ENCODE results near the gene SLC44A5.

Gene SLC44A5

DNA sequence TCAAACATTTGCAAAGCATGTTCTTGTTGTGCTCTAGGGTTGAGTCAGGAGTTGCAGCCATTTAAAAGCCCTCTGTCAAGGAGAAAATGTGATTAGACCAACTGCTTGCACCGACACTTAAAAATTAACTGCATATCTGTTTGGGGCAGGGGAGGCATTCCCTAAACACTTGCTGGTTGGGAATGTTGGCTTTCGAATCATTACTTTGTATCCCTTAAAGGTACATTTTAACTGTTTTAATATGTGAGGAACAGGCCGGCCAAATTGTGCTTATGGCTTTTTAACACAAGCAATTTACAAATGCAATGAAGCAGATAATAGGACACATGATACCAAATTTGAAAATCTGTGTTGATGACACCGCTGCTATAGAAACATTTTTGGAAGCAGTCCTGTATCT lies 317.6 kb downstream of the SLC44A5 start:
- TF ChIP-seq CTCF (IDR thresholded peaks at IDR 0.05; ENCODE audit: low read depth, low read length) = no peak
- TF ChIP-seq MAX (IDR thresholded peaks at IDR 0.05; ENCODE audit: low read depth, low read length) = no peak
- TF ChIP-seq MYC (IDR thresholded peaks at IDR 0.05; ENCODE audit: low read depth, low read length) = no peak
- TF ChIP-seq POLR2A (IDR thresholded peaks at IDR 0.05; ENCODE audit: extremely low read depth, insufficient read length) = no peak
- no peak overlapping the region for H3K4me3 ChIP-seq (ENCODE audit: low read depth, low read length)
- no peak for DNase-seq (ENCODE audit: low read depth)

GRCh38 chr1:75292013-75292412 lies 318.9 kb downstream of the SLC44A5 start:
- no peak overlapping the region for H3K4me3 ChIP-seq (ENCODE audit: low read depth, low read length)
- DNase-seq (ENCODE audit: low read depth) = no peak
- TF ChIP-seq POLR2A (IDR thresholded peaks at IDR 0.05; ENCODE audit: extremely low read depth, insufficient read length) (no peak), MAX (IDR thresholded peaks at IDR 0.05; ENCODE audit: low read depth, low read length) (no peak)

- no peak overlapping the region for H3K4me3 ChIP-seq (ENCODE audit: low read depth, low read length)
- DNase-seq (ENCODE audit: low read depth) = no peak
- TF ChIP-seq MAX (IDR thresholded peaks at IDR 0.05; ENCODE audit: low read depth, low read length) (no peak), CTCF (IDR thresholded peaks at IDR 0.05; ENCODE audit: low read depth, low read length) (no peak), POLR2A (IDR thresholded peaks at IDR 0.05; ENCODE audit: extremely low read depth, insufficient read length) (no peak), MYC (IDR thresholded peaks at IDR 0.05; ENCODE audit: low read depth, low read length) (no peak)
Measured at GRCh38 chr1:75276385-75276784, 334.5 kb downstream of the SLC44A5 start.

- TF ChIP-seq MAX (IDR thresholded peaks at IDR 0.05; ENCODE audit: low read depth, low read length) (no peak), CTCF (IDR thresholded peaks at IDR 0.05; ENCODE audit: low read depth, low read length) (no peak), MYC (IDR thresholded peaks at IDR 0.05; ENCODE audit: low read depth, low read length) (no peak), POLR2A (IDR thresholded peaks at IDR 0.05; ENCODE audit: extremely low read depth, insufficient read length) (no peak)
- no peak for DNase-seq (ENCODE audit: low read depth)
- no peak overlapping the region for H3K4me3 ChIP-seq (ENCODE audit: low read depth, low read length)
Measured at GRCh38 chr1:75275631-75276030, 335.3 kb downstream of the SLC44A5 start.

DNA sequence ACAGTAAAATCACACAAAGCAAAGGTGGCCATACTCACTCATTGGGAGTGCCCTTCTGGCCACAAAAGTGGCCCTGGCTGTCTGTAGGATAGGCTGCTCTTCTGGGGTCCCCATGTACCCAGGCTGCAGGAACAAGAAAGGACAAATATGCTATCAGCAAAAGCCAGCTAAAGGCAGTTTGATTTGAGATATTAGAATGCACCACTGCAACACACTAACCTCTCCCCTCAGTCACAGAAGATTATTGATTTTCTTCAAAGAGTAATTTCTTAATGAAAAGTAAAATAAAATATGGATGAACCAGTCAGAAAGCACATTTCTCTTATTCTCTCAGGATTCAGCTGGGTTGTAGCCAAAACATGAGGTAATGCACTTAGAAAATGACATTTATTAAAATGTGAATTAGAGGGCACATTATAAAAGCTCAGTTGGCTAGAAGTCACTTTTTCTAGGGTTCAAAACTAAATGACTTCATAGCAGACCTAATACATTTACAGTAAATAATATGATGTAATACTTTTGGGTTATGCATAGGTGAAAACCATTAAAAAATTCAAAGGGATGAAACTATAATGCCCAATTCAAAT lies 335.9 kb downstream of the SLC44A5 start:
- H3K4me3 ChIP-seq (ENCODE audit: low read depth, low read length) = no peak overlapping the region
- no peak for DNase-seq (ENCODE audit: low read depth)
- TF ChIP-seq MYC (IDR thresholded peaks at IDR 0.05; ENCODE audit: low read depth, low read length) (no peak), CTCF (IDR thresholded peaks at IDR 0.05; ENCODE audit: low read depth, low read length) (no peak), POLR2A (IDR thresholded peaks at IDR 0.05; ENCODE audit: extremely low read depth, insufficient read length) (no peak), MAX (IDR thresholded peaks at IDR 0.05; ENCODE audit: low read depth, low read length) (no peak)

GRCh38 chr1:75273110-75273509 lies 337.8 kb downstream of the SLC44A5 start:
- peak; percentile 2 for DNase-seq (ENCODE audit: low read depth)
- no peak for TF ChIP-seq POLR2A (IDR thresholded peaks at IDR 0.05; ENCODE audit: extremely low read depth, insufficient read length)
- TF ChIP-seq MYC (IDR thresholded peaks at IDR 0.05; ENCODE audit: low read depth, low read length) = no peak
- no peak for TF ChIP-seq MAX (IDR thresholded peaks at IDR 0.05; ENCODE audit: low read depth, low read length)
- TF ChIP-seq CTCF (IDR thresholded peaks at IDR 0.05; ENCODE audit: low read depth, low read length) = no peak
- H3K4me3 ChIP-seq (ENCODE audit: low read depth, low read length) = no peak overlapping the region
